Measurements from ENCODE around the gene FOXN1. TPM values are rescaled to one million over a fixed set of nuclear protein-coding genes. Genes with fewer than 3 reads are reported as not detected.

Gene FOXN1
- total RNA-seq, 3 donors from 2014 or later: 0.29 TPM; not detected in 2

DNA sequence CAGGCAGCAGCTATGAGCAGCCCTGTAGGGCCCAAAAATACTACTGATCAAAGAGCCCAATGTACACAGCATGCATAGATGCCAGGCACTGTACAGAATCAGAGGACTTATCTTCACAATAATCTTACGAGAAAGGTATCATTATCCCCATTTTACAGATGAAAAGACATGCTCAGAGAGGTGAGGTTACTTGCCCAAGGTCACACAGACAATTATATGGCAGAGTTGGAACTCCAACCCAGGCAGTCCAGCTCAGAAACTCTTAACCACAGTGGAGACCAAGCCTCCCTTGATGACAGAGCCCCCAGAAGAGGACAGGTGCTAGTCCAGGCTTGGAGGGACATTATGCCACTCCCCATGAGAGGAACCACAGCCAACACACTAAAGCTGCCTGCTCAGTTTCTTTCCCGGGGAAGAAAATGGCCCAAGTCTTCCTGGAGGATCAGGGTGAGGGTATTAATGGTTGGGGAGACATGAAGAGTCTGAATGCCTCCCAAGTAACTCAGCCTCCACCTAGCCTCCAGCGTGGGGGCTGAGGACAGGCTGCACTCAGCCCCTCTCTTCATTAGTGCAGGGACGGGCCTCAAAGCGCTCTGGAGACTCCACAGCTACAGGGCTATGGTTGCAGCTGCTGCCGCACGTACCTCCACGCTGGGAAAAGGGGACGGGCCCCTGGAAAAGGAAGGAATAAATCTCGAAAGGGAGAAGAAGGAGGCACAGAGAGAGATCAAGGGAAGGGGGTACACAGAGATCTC lies 45.5 kb downstream of the FOXN1 start:
- Histone ChIP-seq H3K4me3 (peak overlapping the region; percentile 62 to 95 (median 81)), H3K4me1 (peaks cover 0 to 10% of the 10 kb centered on the region in 2 donors), H3K27ac (peak overlapping the region; percentile 66 to 78), H3K27me3 (no peaks in the 10 kb centered on the region), H3K36me3 (peaks cover 10% of the 10 kb centered on the region), H3K9me3 (no peaks in the 10 kb centered on the region)
- DNase-seq (ENCODE audit: low spot score in 2 of 2): no peak
- intact Hi-C loops (cut with DNase I; ENCODE audit: low total_unique reads): no loop called here
- TF ChIP-seq POLR2A (IDR thresholded peaks at IDR 0.05) (no peak), POLR2AphosphoS5 (IDR thresholded peaks at IDR 0.05) (no peak)
- TF ChIP-seq, protein P1, sequence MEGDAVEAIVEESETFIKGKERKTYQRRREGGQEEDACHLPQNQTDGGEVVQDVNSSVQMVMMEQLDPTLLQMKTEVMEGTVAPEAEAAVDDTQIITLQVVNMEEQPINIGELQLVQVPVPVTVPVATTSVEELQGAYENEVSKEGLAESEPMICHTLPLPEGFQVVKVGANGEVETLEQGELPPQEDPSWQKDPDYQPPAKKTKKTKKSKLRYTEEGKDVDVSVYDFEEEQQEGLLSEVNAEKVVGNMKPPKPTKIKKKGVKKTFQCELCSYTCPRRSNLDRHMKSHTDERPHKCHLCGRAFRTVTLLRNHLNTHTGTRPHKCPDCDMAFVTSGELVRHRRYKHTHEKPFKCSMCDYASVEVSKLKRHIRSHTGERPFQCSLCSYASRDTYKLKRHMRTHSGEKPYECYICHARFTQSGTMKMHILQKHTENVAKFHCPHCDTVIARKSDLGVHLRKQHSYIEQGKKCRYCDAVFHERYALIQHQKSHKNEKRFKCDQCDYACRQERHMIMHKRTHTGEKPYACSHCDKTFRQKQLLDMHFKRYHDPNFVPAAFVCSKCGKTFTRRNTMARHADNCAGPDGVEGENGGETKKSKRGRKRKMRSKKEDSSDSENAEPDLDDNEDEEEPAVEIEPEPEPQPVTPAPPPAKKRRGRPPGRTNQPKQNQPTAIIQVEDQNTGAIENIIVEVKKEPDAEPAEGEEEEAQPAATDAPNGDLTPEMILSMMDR (IDR thresholded peaks at IDR 0.05): no peak

DNA sequence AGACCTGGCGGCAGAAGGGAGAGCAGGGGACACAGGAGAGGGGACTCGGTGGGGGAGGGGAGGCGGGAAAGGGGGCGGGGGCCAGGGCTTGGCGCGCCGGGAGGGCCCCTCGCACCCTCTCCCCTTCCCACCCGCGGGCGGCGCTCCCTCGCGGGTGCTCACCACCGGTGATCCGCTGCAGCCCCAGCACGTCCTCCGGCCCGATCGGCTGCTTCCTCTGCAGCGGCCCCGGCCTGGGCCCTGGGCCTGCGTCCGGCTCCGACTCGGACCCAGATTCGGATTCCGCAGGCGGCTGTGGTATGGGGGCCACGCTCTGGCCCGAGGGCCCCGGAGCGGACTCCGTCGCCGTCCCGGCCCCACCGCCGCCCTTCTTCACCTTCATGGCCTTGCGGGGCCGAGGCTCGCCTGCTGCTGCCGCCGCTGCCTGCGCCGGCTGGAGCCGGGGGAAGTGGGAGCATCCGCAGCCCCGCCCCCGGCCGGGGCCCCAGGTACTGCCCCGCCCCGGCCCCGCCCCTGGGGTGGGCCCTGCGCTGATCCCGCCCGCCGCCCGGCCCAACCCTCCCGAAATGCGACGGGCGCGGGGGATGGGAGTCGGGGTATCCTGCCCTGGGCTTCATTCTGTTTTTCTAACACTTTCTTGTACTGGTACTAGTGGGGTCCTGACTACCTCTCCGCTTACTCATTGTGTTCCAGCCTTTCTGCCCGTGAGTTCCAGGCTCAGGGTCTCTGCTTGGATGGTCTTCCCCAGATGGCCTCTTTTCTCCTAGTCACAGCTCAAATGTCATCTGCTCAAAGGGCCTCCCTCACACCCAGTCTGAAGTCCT lies 46.2 kb downstream of the FOXN1 start, which contains the start of gene UNC119:
UNC119 (minus strand) TSS at position 449 of the 824 bp plus-strand sequence; CDS start at position 382, 67 bp downstream.
- peak; percentile 61 to 71 for DNase-seq (ENCODE audit: low spot score in 2 of 2)
- intact Hi-C loops (cut with DNase I; ENCODE audit: low total_unique reads): no loop called here
- H3K36me3 ChIP-seq: peaks cover 10% of the 10 kb centered on the region
- H3K27ac ChIP-seq: peak within 1 kb of the TSS; percentile 66 to 78
- H3K4me1 ChIP-seq: peaks cover 0 to 10% of the 10 kb centered on the region in 2 donors
- no peak for TF ChIP-seq POLR2A (IDR thresholded peaks at IDR 0.05)
- TF ChIP-seq, protein P1 (IDR thresholded peaks at IDR 0.05): no peak
- TF ChIP-seq POLR2AphosphoS5 (IDR thresholded peaks at IDR 0.05): peak in 2 of 3 donors; percentile 34 to 48
- no peaks in the 10 kb centered on the region for H3K27me3 ChIP-seq
- no peaks in the 10 kb centered on the region for H3K9me3 ChIP-seq
- peak within 1 kb of the TSS; percentile 62 to 95 (median 81) for H3K4me3 ChIP-seq

- Histone ChIP-seq H3K36me3 (peaks cover 10% of the 10 kb centered on the region), H3K4me1 (peaks cover 0 to 10% of the 10 kb centered on the region in 2 donors), H3K27ac (peak overlapping the region in 1 of 2 donors; percentile 66), H3K4me3 (peak overlapping the region in 2 of 3 donors; percentile 81 to 95), H3K27me3 (no peaks in the 10 kb centered on the region), H3K9me3 (no peaks in the 10 kb centered on the region)
- intact Hi-C loops (cut with DNase I; ENCODE audit: low total_unique reads): no loop called here
- TF ChIP-seq POLR2AphosphoS5 (IDR thresholded peaks at IDR 0.05) (no peak), POLR2A (IDR thresholded peaks at IDR 0.05) (no peak)
- TF ChIP-seq, protein P1 (IDR thresholded peaks at IDR 0.05): no peak
- no peak for DNase-seq (ENCODE audit: low spot score in 2 of 2)
These were observed 46.9 kb downstream of the FOXN1 start for GRCh38 chr17:28553000-28553505.

GRCh38 chr17:28554565-28554964 lies 48.4 kb downstream of the FOXN1 start:
- H3K27me3 ChIP-seq: no peaks in the 10 kb centered on the region
- H3K9me3 ChIP-seq: no peaks in the 10 kb centered on the region
- H3K4me1 ChIP-seq: peaks cover 0 to 10% of the 10 kb centered on the region in 2 donors
- intact Hi-C loops (cut with DNase I; ENCODE audit: low total_unique reads): no loop called here
- no peak overlapping the region for H3K27ac ChIP-seq
- H3K36me3 ChIP-seq: peaks cover 10% of the 10 kb centered on the region
- H3K4me3 ChIP-seq: no peak overlapping the region
- DNase-seq (ENCODE audit: low spot score in 2 of 2): no peak
- no peak for TF ChIP-seq POLR2AphosphoS5 (IDR thresholded peaks at IDR 0.05)
- TF ChIP-seq, protein P1 (IDR thresholded peaks at IDR 0.05): no peak
- TF ChIP-seq POLR2A (IDR thresholded peaks at IDR 0.05): no peak
